HL-60 (cell line): ENCODE data around the gene CACNA1C.

Source experiments
- CTCF ChIP-seq: IDR thresholded peaks from one replicate; pipeline ENCODE4 v1.5.1; 2011; ENCODE audit warnings: low read length, control low read depth, inconsistent platforms; ENCODE audit not compliant: insufficient read depth
- POLR2AphosphoS5 ChIP-seq: IDR thresholded peaks from 2 replicates; pipeline ENCODE4 v1.6.1; 2012; ENCODE audit warnings: low read depth
- REST ChIP-seq: IDR thresholded peaks from 2 replicates; pipeline ENCODE4 v1.6.1; 2012; ENCODE audit warnings: low read depth; ENCODE audit not compliant: insufficient replicate concordance

DNA sequence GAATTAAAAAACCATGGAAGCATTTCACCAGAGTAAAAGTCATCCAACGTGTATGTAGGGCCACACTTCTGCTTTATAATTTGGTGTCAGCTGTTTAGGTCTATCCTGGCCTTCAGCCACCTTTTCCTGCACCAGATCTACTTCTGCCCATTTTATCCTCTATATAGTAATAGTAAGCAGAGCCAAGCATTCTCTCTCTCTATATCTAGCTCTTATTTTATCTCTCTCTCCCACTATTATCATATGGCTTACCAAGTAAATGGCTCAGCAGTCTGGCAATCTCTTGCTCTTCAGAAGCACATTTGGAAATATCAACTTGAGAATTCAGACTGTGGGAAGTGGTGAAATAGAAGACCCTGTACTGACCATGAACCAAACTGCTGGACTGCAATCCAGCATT lies 657.9 kb downstream of the CACNA1C start:
- TF ChIP-seq CTCF, result no peak
- no peak for TF ChIP-seq POLR2AphosphoS5
- TF ChIP-seq REST, result no peak
